Measurements from ENCODE around the gene CPHXL. TPM values are rescaled to one million over a fixed set of nuclear protein-coding genes. Genes with fewer than 3 reads are reported as not detected.

CPHXL gene
- total and polyA plus RNA-seq, 2 of the 4 experiments (the other 2 are of a cell fraction): not detected

- no TSS peak for BruUV-seq (replicated peaks)
- DNase-seq (no peak), ATAC-seq (ENCODE audit: low read depth) (peak; percentile 32; the same call in 1 of the 2 replicates)
- Histone ChIP-seq H3K14ac (replicated peaks; ENCODE audit: low read depth, low read length) (no peak overlapping the region), H4K20me1 (ENCODE audit: insufficient read depth, low read length) (no peaks in the 10 kb centered on the region), H2BK5ac (ENCODE audit: low read depth, low read length, poor library complexity, severe bottlenecking) (no peak overlapping the region), H3K9ac (ENCODE audit: low read depth, low read length) (no peak overlapping the region), H4K5ac (ENCODE audit: low read depth, low read length) (no peak overlapping the region), H3K4me2 (ENCODE audit: low read depth, low read length) (no peak overlapping the region), H3K18ac (ENCODE audit: low read depth, low read length) (no peak overlapping the region), H3K23ac (ENCODE audit: low read depth, low read length) (no peak overlapping the region), H3K9me1 (ENCODE audit: insufficient read depth, low read length) (no peaks in the 10 kb centered on the region), H3K36me3 (ENCODE audit: control insufficient read depth, insufficient read depth, low read length) (no peaks in the 10 kb centered on the region), H2BK20ac (ENCODE audit: low read depth, low read length) (no peak overlapping the region), H4K8ac (ENCODE audit: low read depth in 2 of 2, low read length in 2 of 2) (no peak overlapping the region), H2AK9ac (replicated peaks; ENCODE audit: low read depth, low read length, poor library complexity) (no peak overlapping the region), H3K56ac (ENCODE audit: extremely low read depth, insufficient read depth, low read length) (no peak overlapping the region), H3K4me1 (ENCODE audit: control insufficient read depth, insufficient read depth, low read length) (no peaks in the 10 kb centered on the region), H3K79me1 (ENCODE audit: low read depth in 1 of 2, low read length in 2 of 2) (no peaks in the 10 kb centered on the region), H3K27me3 (ENCODE audit: control insufficient read depth, insufficient read depth, low read length) (no peaks in the 10 kb centered on the region), H3K4me3 (ENCODE audit: insufficient read depth, low read depth, low read length) (no peak overlapping the region), H3K9me3 (ENCODE audit: control insufficient read depth, insufficient read depth, low read length) (no peaks in the 10 kb centered on the region), H3K4ac (ENCODE audit: low read depth, low read length) (no peak overlapping the region), H2AK5ac (ENCODE audit: low read depth, low read length) (no peak overlapping the region), H2AFZ (replicated peaks; ENCODE audit: low read length, poor library complexity) (no peak overlapping the region), H2BK15ac (ENCODE audit: low read depth, low read length) (no peak overlapping the region), H3K27ac (ENCODE audit: insufficient read depth, low read length) (no peak overlapping the region), H4K91ac (ENCODE audit: insufficient read depth, low read depth, low read length) (no peak overlapping the region), H2BK120ac (ENCODE audit: low read depth, low read length) (no peak overlapping the region)
- TF ChIP-seq MAFK (IDR thresholded peaks at IDR 0.05; ENCODE audit: low read depth, low read length): no peak
- no peak for TF ChIP-seq RCOR1 (IDR thresholded peaks at IDR 0.05; ENCODE audit: insufficient replicate concordance, low read length)
- TF ChIP-seq POLR2A (IDR thresholded peaks at IDR 0.05; ENCODE audit: low read depth, low read length): no peak
- TF ChIP-seq RAD21 (IDR thresholded peaks at IDR 0.05; ENCODE audit: low read length): no peak
- TF ChIP-seq CEBPB (IDR thresholded peaks at IDR 0.05; ENCODE audit: low read depth, low read length): no peak
- TF ChIP-seq ELK1 (IDR thresholded peaks at IDR 0.05; ENCODE audit: borderline replicate concordance, low read depth, low read length): no peak
- TF ChIP-seq BHLHE40 (IDR thresholded peaks at IDR 0.05; ENCODE audit: low read depth, low read length): no peak
- TF ChIP-seq USF2 (IDR thresholded peaks at IDR 0.05; ENCODE audit: low read depth, low read length): no peak
- TF ChIP-seq MAZ (IDR thresholded peaks at IDR 0.05; ENCODE audit: borderline replicate concordance, low read depth, low read length): no peak
- TF ChIP-seq SMC3 (IDR thresholded peaks at IDR 0.05; ENCODE audit: low read depth, low read length): no peak
- TF ChIP-seq MXI1 (IDR thresholded peaks at IDR 0.05; ENCODE audit: borderline replicate concordance, low read depth, low read length): no peak
- no peak for TF ChIP-seq CHD1 (IDR thresholded peaks at IDR 0.05; ENCODE audit: low read depth, low read length)
- no peak for TF ChIP-seq FOS (IDR thresholded peaks at IDR 0.05; ENCODE audit: low read depth, low read length)
- TF ChIP-seq RFX5 (IDR thresholded peaks at IDR 0.05; ENCODE audit: low read depth, low read length): no peak
- no CpG with 5 or more reads among the region's 2 CpGs for WGBS, 2 experiments (ENCODE audit: extremely low coverage in 2 of 2, insufficient read length in 1 of 2)
- ChIA-PET CTCF (no interaction called here), POLR2A (ENCODE audit: unreplicated experiment) (no interaction called here)
- dilution Hi-C loops (cut with HindIII; ENCODE audit: low sequenced_read_pairs, unreplicated experiment) (no loop called here), in situ Hi-C loops (cut with MboI; ENCODE audit: low sequenced_read_pairs) (no loop called here), intact Hi-C loops (cut with micrococcal nuclease) (no loop called here)
Observed at GRCh38 chr16:75702242-75702641, 24.0 kb downstream of the CPHXL start.

Measured in IMR-90 (cell line).